Sigmoid colon (tissue), 3 donors: ENCODE measurements around the gene COX6A1.

Experiments
- CTCF ChIP-seq, 4 experiments: fragments of 450-650 bp in 3 of 4; fragments of 200-600 bp in 1 of 4; IDR thresholded peaks; one replicate each; pipeline ENCODE4 v1.5.1; 2016 to 2019; ENCODE audit warnings: antibody characterized with exemption in 4 of 4, mild to moderate bottlenecking in 3 of 4, moderate library complexity in 2 of 4
- POLR2A ChIP-seq, 2 donors: fragments of 450-650 bp; IDR thresholded peaks; one replicate each; pipeline ENCODE4 v1.6.1; 2016; ENCODE audit warnings: antibody characterized with exemption in 2 of 2, mild to moderate bottlenecking in 2 of 2, moderate library complexity in 2 of 2

- TF ChIP-seq CTCF (IDR thresholded peaks at IDR 0.05) (no peak), POLR2A (IDR thresholded peaks at IDR 0.05) (no peak)
Measured at GRCh38 chr12:120416490-120417216, 21.3 kb upstream of the COX6A1 start.
